ENCODE measurements around the gene ELL. TPM values are rescaled to one million over a fixed set of nuclear protein-coding genes. Genes with fewer than 3 reads are reported as not detected.
A peak's percentile ranks its signal among the peaks of the same experiment; 100 is the strongest.

Gene ELL
- total and polyA plus RNA-seq, 10 donors = 4.5 to 44.8 (median 29.2) TPM

GRCh38 chr19:18450021-18450930 lies 71.6 kb downstream of the ELL start:
- Histone ChIP-seq H3K4me3 (no peak overlapping the region), H3K27ac (no peak overlapping the region), H3K36me3 (peaks cover 8 to 100% (median 66%) of the 10 kb centered on the region in 6 donors), H3K4me1 (peaks cover 0 to 24% (median 12%) of the 10 kb centered on the region in 6 donors), H3K9me3 (no peaks in the 10 kb centered on the region), H3K27me3 (replicated peaks in 1 of 7) (no peaks in the 10 kb centered on the region)
- 77 to 86% (median 83%) methylated on average over 13 to 33 of the region's 33 CpGs for WGBS, 5 donors
- intact Hi-C loops (cut with DNase I; ENCODE audit: low total_unique reads) = no loop called here
- TF ChIP-seq, protein P1, sequence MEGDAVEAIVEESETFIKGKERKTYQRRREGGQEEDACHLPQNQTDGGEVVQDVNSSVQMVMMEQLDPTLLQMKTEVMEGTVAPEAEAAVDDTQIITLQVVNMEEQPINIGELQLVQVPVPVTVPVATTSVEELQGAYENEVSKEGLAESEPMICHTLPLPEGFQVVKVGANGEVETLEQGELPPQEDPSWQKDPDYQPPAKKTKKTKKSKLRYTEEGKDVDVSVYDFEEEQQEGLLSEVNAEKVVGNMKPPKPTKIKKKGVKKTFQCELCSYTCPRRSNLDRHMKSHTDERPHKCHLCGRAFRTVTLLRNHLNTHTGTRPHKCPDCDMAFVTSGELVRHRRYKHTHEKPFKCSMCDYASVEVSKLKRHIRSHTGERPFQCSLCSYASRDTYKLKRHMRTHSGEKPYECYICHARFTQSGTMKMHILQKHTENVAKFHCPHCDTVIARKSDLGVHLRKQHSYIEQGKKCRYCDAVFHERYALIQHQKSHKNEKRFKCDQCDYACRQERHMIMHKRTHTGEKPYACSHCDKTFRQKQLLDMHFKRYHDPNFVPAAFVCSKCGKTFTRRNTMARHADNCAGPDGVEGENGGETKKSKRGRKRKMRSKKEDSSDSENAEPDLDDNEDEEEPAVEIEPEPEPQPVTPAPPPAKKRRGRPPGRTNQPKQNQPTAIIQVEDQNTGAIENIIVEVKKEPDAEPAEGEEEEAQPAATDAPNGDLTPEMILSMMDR (IDR thresholded peaks at IDR 0.05 in 8 of 11, conservative IDR thresholded peaks at IDR 0.05 in 3 of 11) = no peak
- no peak for TF ChIP-seq POLR2AphosphoS5 (IDR thresholded peaks at IDR 0.05)
- TF ChIP-seq POLR2A (IDR thresholded peaks at IDR 0.05) = no peak
- DNase-seq = no peak

- Histone ChIP-seq H3K4me3 (no peak overlapping the region), H3K27ac (no peak overlapping the region), H3K4me1 (peaks cover 0 to 24% (median 12%) of the 10 kb centered on the region in 6 donors), H3K27me3 (replicated peaks in 1 of 7) (no peaks in the 10 kb centered on the region), H3K36me3 (peaks cover 9 to 100% (median 72%) of the 10 kb centered on the region in 6 donors), H3K9me3 (no peaks in the 10 kb centered on the region)
- 93 to 100% (median 97%) methylated on average over 2 to 14 of the region's 14 CpGs for WGBS, 5 donors
- intact Hi-C loops (cut with DNase I; ENCODE audit: low total_unique reads) = no loop called here
- TF ChIP-seq POLR2AphosphoS5 (IDR thresholded peaks at IDR 0.05) (no peak), POLR2A (IDR thresholded peaks at IDR 0.05) (no peak)
- TF ChIP-seq, protein P1 (IDR thresholded peaks at IDR 0.05 in 8 of 11, conservative IDR thresholded peaks at IDR 0.05 in 3 of 11) = no peak
- DNase-seq = no peak
Observed at GRCh38 chr19:18449552-18449951, 72.3 kb downstream of the ELL start.

GRCh38 chr19:18446811-18447359 lies 75.0 kb downstream of the ELL start:
- no peak for TF ChIP-seq POLR2AphosphoS5 (IDR thresholded peaks at IDR 0.05)
- H3K4me3 ChIP-seq = no peak overlapping the region
- no peaks in the 10 kb centered on the region for H3K9me3 ChIP-seq
- no peak for DNase-seq
- H3K4me1 ChIP-seq = peaks cover 0 to 24% (median 12%) of the 10 kb centered on the region in 6 donors
- H3K27ac ChIP-seq = no peak overlapping the region
- 87 to 94% (median 93%) methylated on average over 9 to 12 of the region's 12 CpGs for WGBS, 5 donors
- H3K36me3 ChIP-seq = peaks cover 14 to 92% (median 82%) of the 10 kb centered on the region in 6 donors
- intact Hi-C loops (cut with DNase I; ENCODE audit: low total_unique reads) = no loop called here
- H3K27me3 ChIP-seq (replicated peaks in 1 of 7) = no peaks in the 10 kb centered on the region

DNA sequence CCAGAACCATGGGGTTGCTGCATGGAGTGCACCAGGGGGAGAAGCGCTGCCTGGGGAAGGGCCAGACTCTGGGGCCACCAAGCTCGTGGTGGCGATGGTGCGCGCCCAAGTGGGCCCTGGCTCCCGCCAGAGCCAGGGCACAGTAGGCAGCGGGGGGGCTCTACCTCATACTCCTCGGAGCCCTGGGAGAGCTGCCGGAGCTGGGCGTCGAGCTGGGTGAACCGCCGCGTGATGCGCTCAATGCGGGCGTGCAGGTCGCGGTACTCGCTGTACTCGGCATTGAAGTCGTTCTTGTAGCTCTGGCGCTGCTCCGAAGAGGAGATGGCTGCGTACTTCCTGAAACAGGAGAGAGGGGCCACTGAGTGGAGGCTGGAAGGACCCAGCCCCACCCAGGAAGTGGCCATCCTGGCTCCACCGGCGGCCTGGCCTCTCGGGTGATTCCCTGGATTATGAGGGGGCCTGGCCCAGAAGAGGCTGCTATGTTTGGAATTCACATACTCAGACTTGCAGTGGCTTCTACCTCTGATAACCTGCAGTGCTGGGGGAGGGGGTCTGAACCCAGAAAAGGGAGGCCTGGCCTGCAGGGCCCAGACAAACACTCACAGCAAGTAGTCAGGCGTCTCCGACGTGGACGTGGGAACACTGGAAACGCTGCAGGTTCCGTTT lies 75.6 kb downstream of the ELL start:
- Histone ChIP-seq H3K27ac (no peak overlapping the region), H3K36me3 (peaks cover 14 to 86% (median 79%) of the 10 kb centered on the region in 6 donors), H3K4me1 (peaks cover 0 to 18% (median 8%) of the 10 kb centered on the region in 6 donors), H3K9me3 (no peaks in the 10 kb centered on the region), H3K27me3 (replicated peaks in 1 of 7) (no peaks in the 10 kb centered on the region), H3K4me3 (no peak overlapping the region)
- intact Hi-C loops (cut with DNase I; ENCODE audit: low total_unique reads) = no loop called here
- 88 to 96% (median 89%) methylated on average over 27 to 34 of the region's 34 CpGs for WGBS, 5 donors
- no peak for DNase-seq
- TF ChIP-seq POLR2A (IDR thresholded peaks at IDR 0.05) (no peak), POLR2AphosphoS5 (IDR thresholded peaks at IDR 0.05) (peak in 1 of 3 donors; percentile 30)

All from spleen (tissue), 11 donors.